DND-41 (cell line): ENCODE data around the gene KRT84.
"Not testable (repeated sequence)": the region's sequence is repeated elsewhere in the genome, so short reads cannot be mapped to it uniquely, and the experiment has no call there.

Experiments used
- ATAC-seq: fragments of 200-7000 bp; cut with Tn5 transposase; 3 replicates; pipeline ENCODE4 v1.9.1; 2021; ENCODE audit warnings: low read depth; ENCODE audit not compliant: insufficient read depth
- DNase-seq: peaks from one replicate; pipeline ENCODE4 v3.0.0-alpha.2; 2020
- H2AFZ ChIP-seq: 2 replicates; pipeline ENCODE4 v1.6.0; 2012; ENCODE audit warnings: low read depth, low read length
- H3K27ac ChIP-seq: 2 replicates; pipeline ENCODE4 v1.5.1; 2012; ENCODE audit warnings: low read length, inconsistent platforms
- H3K27me3 ChIP-seq: fragments of 200-600 bp; sonication (generic); 2 replicates; pipeline ENCODE4 v1.6.0; 2012; ENCODE audit warnings: low read length, mild to moderate bottlenecking, inconsistent platforms; ENCODE audit not compliant: insufficient read depth, poor library complexity
- H3K36me3 ChIP-seq: 2 replicates; pipeline ENCODE4 v1.5.1; 2012; ENCODE audit warnings: low read length, inconsistent platforms; ENCODE audit not compliant: insufficient read depth
- H3K4me1 ChIP-seq: 2 replicates; pipeline ENCODE4 v1.5.1; 2012; ENCODE audit warnings: mild to moderate bottlenecking, low read length; ENCODE audit not compliant: insufficient read depth
- H3K4me2 ChIP-seq: 2 replicates; pipeline ENCODE4 v1.6.0; 2012; ENCODE audit warnings: mild to moderate bottlenecking, moderate library complexity, low read length, inconsistent platforms; ENCODE audit not compliant: insufficient read depth
- H3K4me3 ChIP-seq, 2 experiments: fragments of 200-600 bp in 1 of 2; shearing (Covaris generic) in 1 of 2; 2 replicates each; pipeline ENCODE4 v1.5.1; 2012 to 2016; ENCODE audit warnings: inconsistent platforms in 2 of 2, low read length in 2 of 2, mild to moderate bottlenecking in 2 of 2, low read depth in 1 of 2, moderate library complexity in 1 of 2
- H3K79me2 ChIP-seq: 2 replicates; pipeline ENCODE4 v1.6.0; 2012; ENCODE audit warnings: low read length, inconsistent platforms; ENCODE audit not compliant: insufficient read depth
- H3K9ac ChIP-seq: 2 replicates; pipeline ENCODE4 v1.6.0; 2012; ENCODE audit warnings: low read depth, mild to moderate bottlenecking, inconsistent platforms, low read length, moderate library complexity
- H3K9me3 ChIP-seq: 2 replicates; pipeline ENCODE4 v1.5.1; 2012; ENCODE audit warnings: low read length, moderate library complexity, mild to moderate bottlenecking, inconsistent platforms; ENCODE audit not compliant: insufficient read depth, severe bottlenecking
- H4K20me1 ChIP-seq: 2 replicates; pipeline ENCODE4 v1.6.0; 2012; ENCODE audit warnings: low read length; ENCODE audit not compliant: insufficient read depth
- EZH2 ChIP-seq: IDR thresholded peaks from 3 replicates; pipeline ENCODE4 v1.6.1; 2012; ENCODE audit warnings: borderline replicate concordance, low read depth, mild to moderate bottlenecking, moderate library complexity, low read length, inconsistent platforms; ENCODE audit not compliant: severe bottlenecking
- TF ChIP-seq, protein P1 (sequence below): IDR thresholded peaks from 2 replicates; pipeline ENCODE4 v1.5.1; 2012; ENCODE audit warnings: borderline replicate concordance, low read length, moderate library complexity, mild to moderate bottlenecking; ENCODE audit not compliant: poor library complexity, severe bottlenecking; ENCODE audit errors: extremely low read depth

The KRT84 gene

DNA sequence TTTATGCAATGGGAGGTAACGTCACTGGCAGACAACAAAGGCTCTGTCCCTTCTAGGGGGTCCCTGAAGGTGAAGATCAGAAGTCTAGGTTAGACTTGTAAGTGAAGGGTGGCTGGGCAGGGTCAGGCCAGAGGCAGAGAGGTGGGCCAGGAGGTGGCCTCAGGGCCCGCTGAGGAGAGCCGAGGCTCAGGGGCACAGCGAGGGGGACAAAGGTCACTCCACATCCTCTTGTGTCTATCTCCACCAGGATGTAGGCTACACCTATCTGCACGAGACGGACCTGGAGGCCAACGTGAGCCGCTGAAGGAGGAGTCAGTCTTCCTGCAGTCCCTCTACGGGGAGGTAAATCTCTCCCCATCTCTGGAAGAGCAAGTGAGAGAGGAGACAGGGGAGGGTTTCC lies 38.4 kb downstream of the KRT84 start:
- no peak overlapping the region for H3K27ac ChIP-seq
- H3K4me1 ChIP-seq = peaks cover 7% of the 10 kb centered on the region; the same call in 1 of the 2 replicates
- ATAC-seq = no peak
- H3K27me3 ChIP-seq = peaks cover 17% of the 10 kb centered on the region
- H2AFZ ChIP-seq = no peak overlapping the region
- no peaks in the 10 kb centered on the region for H3K79me2 ChIP-seq
- no peak for TF ChIP-seq EZH2
- TF ChIP-seq, protein P1, sequence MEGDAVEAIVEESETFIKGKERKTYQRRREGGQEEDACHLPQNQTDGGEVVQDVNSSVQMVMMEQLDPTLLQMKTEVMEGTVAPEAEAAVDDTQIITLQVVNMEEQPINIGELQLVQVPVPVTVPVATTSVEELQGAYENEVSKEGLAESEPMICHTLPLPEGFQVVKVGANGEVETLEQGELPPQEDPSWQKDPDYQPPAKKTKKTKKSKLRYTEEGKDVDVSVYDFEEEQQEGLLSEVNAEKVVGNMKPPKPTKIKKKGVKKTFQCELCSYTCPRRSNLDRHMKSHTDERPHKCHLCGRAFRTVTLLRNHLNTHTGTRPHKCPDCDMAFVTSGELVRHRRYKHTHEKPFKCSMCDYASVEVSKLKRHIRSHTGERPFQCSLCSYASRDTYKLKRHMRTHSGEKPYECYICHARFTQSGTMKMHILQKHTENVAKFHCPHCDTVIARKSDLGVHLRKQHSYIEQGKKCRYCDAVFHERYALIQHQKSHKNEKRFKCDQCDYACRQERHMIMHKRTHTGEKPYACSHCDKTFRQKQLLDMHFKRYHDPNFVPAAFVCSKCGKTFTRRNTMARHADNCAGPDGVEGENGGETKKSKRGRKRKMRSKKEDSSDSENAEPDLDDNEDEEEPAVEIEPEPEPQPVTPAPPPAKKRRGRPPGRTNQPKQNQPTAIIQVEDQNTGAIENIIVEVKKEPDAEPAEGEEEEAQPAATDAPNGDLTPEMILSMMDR = no peak
- no peak overlapping the region for H3K4me2 ChIP-seq
- H4K20me1 ChIP-seq = peaks cover 3% of the 10 kb centered on the region; the same call in 1 of the 2 replicates
- no peak overlapping the region for H3K9ac ChIP-seq
- no peaks in the 10 kb centered on the region for H3K36me3 ChIP-seq
- H3K9me3 ChIP-seq = no peaks in the 10 kb centered on the region
- H3K4me3 ChIP-seq = no peak overlapping the region
- DNase-seq = no peak

DNA sequence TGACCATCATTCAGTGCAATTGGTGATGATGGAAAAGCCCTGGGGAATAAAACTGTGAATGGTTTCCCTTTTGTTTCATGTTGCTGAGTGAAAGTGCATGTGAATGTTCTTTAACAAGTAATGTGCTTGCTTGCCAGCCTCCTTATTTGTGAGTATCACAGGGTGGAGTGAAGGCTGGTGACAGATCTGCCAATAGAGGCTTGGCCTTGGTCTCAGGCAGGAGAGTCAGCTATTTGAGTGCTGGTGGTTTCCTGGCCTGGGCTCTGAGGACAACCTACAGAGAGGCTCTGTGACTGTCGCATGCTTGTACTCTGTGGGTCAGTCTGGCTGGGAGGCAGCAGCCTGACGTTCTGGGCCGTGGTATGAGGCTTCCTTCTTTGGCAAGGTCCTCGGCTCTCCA lies 38.9 kb downstream of the KRT84 start:
- no peak overlapping the region for H3K27ac ChIP-seq
- H3K4me1 ChIP-seq = peaks cover 7% of the 10 kb centered on the region; the same call in 1 of the 2 replicates
- ATAC-seq (no peak), DNase-seq (no peak)
- H3K4me2 ChIP-seq = no peak overlapping the region
- H3K36me3 ChIP-seq = no peaks in the 10 kb centered on the region
- no peaks in the 10 kb centered on the region for H3K9me3 ChIP-seq
- peaks cover 17% of the 10 kb centered on the region for H3K27me3 ChIP-seq
- no peak overlapping the region for H3K4me3 ChIP-seq
- H3K9ac ChIP-seq = no peak overlapping the region
- peaks cover 4% of the 10 kb centered on the region for H4K20me1 ChIP-seq
- TF ChIP-seq EZH2 = no peak
- TF ChIP-seq, protein P1 = no peak
- H2AFZ ChIP-seq = no peak overlapping the region
- no peaks in the 10 kb centered on the region for H3K79me2 ChIP-seq

DNA sequence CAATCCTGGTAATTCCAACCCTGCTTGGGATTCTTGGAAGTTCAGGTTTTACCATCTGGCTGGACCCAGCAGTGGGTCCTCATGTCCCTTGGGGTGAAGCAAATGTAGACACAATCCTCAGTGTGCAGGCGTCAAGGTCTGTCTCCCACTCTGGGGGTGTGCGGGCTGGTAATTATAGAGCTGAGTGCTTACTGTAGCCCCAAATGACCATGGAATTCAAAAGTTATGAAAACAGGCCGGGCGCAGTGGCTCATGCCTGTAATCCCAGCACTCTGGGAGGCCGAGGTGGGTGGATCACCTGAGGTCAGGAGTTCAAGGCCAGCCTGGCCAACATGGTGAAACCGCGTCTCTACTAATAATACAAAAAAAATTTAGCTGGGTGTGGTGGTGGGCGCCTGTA lies 40.4 kb downstream of the KRT84 start:
- not testable (repeated sequence) for H3K9ac ChIP-seq, DNase-seq, H3K9me3 ChIP-seq, H3K36me3 ChIP-seq, H3K4me1 ChIP-seq, H3K79me2 ChIP-seq, H4K20me1 ChIP-seq, H3K27ac ChIP-seq, H3K4me3 ChIP-seq, ATAC-seq, H3K4me2 ChIP-seq, H2AFZ ChIP-seq
- peaks cover 13% of the 10 kb centered on the region for H3K27me3 ChIP-seq

DNA sequence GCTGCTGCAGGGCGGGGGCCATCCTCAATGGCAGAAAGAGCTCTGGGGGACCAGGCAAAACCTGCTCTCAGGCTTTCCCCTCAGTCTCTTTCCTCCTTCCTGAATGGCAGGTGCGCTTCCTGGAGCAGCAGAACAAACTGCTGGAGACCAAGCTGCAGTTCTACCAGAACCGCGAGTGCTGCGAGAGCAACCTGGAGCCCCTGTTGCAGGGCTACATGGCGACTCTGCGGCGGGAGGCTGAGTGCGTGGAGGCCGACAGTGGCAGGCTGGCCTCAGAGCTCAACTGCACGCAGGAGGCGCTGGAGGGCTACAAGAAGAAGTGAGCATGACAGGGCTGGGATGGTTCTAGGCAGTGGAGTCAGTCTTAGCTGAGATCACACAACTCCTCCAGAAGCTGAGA lies 41.3 kb downstream of the KRT84 start:
- no peaks in the 10 kb centered on the region for H3K36me3 ChIP-seq
- peaks cover 2% of the 10 kb centered on the region; the same call in 1 of the 2 replicates for H4K20me1 ChIP-seq
- ATAC-seq (no peak), DNase-seq (no peak)
- H3K27ac ChIP-seq = no peak overlapping the region
- H3K4me2 ChIP-seq = no peak overlapping the region
- no peak overlapping the region for H3K9ac ChIP-seq
- TF ChIP-seq EZH2 = no peak
- TF ChIP-seq, protein P1 = no peak
- no peak overlapping the region for H3K4me3 ChIP-seq
- H2AFZ ChIP-seq = no peak overlapping the region
- peaks cover 7% of the 10 kb centered on the region for H3K27me3 ChIP-seq
- no peaks in the 10 kb centered on the region for H3K79me2 ChIP-seq
- H3K4me1 ChIP-seq = no peaks in the 10 kb centered on the region
- H3K9me3 ChIP-seq = no peaks in the 10 kb centered on the region
